Measurements from ENCODE around the gene PUS3. TPM values are rescaled to one million over a fixed set of nuclear protein-coding genes. Genes with fewer than 3 reads are reported as not detected.
A peak's percentile ranks its signal among the peaks of the same experiment; 100 is the strongest.

Gene PUS3
- polyA plus RNA-seq, 3 donors = 2.0 to 5.3 (median 3.1) TPM

GRCh38 chr11:125941619-125942611, 38.9 kb upstream of the PUS3 start:
- no peak overlapping the region for H3K4me3 ChIP-seq (replicated peaks in 1 of 3; ENCODE audit: low read depth in 2 of 3, low read length in 3 of 3)
- intact Hi-C loops (cut with micrococcal nuclease) = no loop called here
- Mint-ChIP-seq H3K4me3 (no peak overlapping the region), H3K27me3 (ENCODE audit: low read depth in 3 of 3) (peaks cover 0 to 7% (median 2%) of the 10 kb centered on the region in 3 donors), H3K4me1 (peaks cover 4% of the 10 kb centered on the region), H3K36me3 (no peaks in the 10 kb centered on the region), H3K27ac (no peak overlapping the region), H3K9me3 (peaks cover 0 to 7% (median 0%) of the 10 kb centered on the region in 7 donors)
- peak; percentile 20 for TF ChIP-seq CTCF (IDR thresholded peaks at IDR 0.05)
- no peaks in the 10 kb centered on the region for H3K27me3 ChIP-seq (ENCODE audit: control insufficient read depth in 2 of 2, insufficient read depth in 2 of 2, low read length in 2 of 2)
- 33% methylated on average over 20 of the region's 20 CpGs for WGBS (ENCODE audit: insufficient coverage)
- no peak overlapping the region for H3K4me2 ChIP-seq (replicated peaks; ENCODE audit: extremely low read depth, low read length, poor library complexity, severe bottlenecking)
- no peak overlapping the region for H3K27ac ChIP-seq (ENCODE audit: low read depth in 1 of 2, low read length in 2 of 2)
- no peaks in the 10 kb centered on the region for H3K9me3 ChIP-seq (replicated peaks in 1 of 2; ENCODE audit: control insufficient read depth in 1 of 2, insufficient read depth in 1 of 2, low read length in 2 of 2)
- no peaks in the 10 kb centered on the region for H3K4me1 ChIP-seq (ENCODE audit: control insufficient read depth in 1 of 2, insufficient read depth in 2 of 2, low read length in 2 of 2)
- H3K79me2 ChIP-seq (ENCODE audit: insufficient read depth, low read length) = no peaks in the 10 kb centered on the region
- H2AFZ ChIP-seq (ENCODE audit: insufficient read depth, low read depth, low read length, poor library complexity, severe bottlenecking) = no peak overlapping the region
- no peaks in the 10 kb centered on the region for H3K36me3 ChIP-seq (replicated peaks in 1 of 2; ENCODE audit: control insufficient read depth in 1 of 2, insufficient read depth in 2 of 2, low read length in 2 of 2)
- H4K20me1 ChIP-seq (ENCODE audit: insufficient read depth, low read length) = no peaks in the 10 kb centered on the region
- no peak overlapping the region for H3K9ac ChIP-seq (ENCODE audit: insufficient read depth, low read length, poor library complexity, severe bottlenecking)
- DNase-seq = no peak

GRCh38 chr11:125941267-125941618, 38.2 kb upstream of the PUS3 start:
- H3K27ac Mint-ChIP-seq = no peak overlapping the region
- H3K9ac ChIP-seq (ENCODE audit: insufficient read depth, low read length, poor library complexity, severe bottlenecking) = no peak overlapping the region
- DNase-seq = no peak
- no peaks in the 10 kb centered on the region for H3K9me3 ChIP-seq (replicated peaks in 1 of 2; ENCODE audit: control insufficient read depth in 1 of 2, insufficient read depth in 1 of 2, low read length in 2 of 2)
- no peak overlapping the region for H2AFZ ChIP-seq (ENCODE audit: insufficient read depth, low read depth, low read length, poor library complexity, severe bottlenecking)
- peaks cover 0 to 7% (median 0%) of the 10 kb centered on the region in 7 donors for H3K9me3 Mint-ChIP-seq
- H3K36me3 Mint-ChIP-seq = no peaks in the 10 kb centered on the region
- H3K4me3 ChIP-seq (replicated peaks in 1 of 3; ENCODE audit: low read depth in 2 of 3, low read length in 3 of 3) = no peak overlapping the region
- H3K79me2 ChIP-seq (ENCODE audit: insufficient read depth, low read length) = no peaks in the 10 kb centered on the region
- 62% methylated on average over 3 of the region's 4 CpGs for WGBS (ENCODE audit: insufficient coverage)
- H3K4me1 Mint-ChIP-seq = peaks cover 4% of the 10 kb centered on the region
- H3K27me3 ChIP-seq (ENCODE audit: control insufficient read depth in 2 of 2, insufficient read depth in 2 of 2, low read length in 2 of 2) = no peaks in the 10 kb centered on the region
- intact Hi-C loops (cut with micrococcal nuclease) = no loop called here
- H3K4me3 Mint-ChIP-seq = no peak overlapping the region
- no peaks in the 10 kb centered on the region for H3K4me1 ChIP-seq (ENCODE audit: control insufficient read depth in 1 of 2, insufficient read depth in 2 of 2, low read length in 2 of 2)
- no peaks in the 10 kb centered on the region for H4K20me1 ChIP-seq (ENCODE audit: insufficient read depth, low read length)
- H3K4me2 ChIP-seq (replicated peaks; ENCODE audit: extremely low read depth, low read length, poor library complexity, severe bottlenecking) = no peak overlapping the region
- no peaks in the 10 kb centered on the region for H3K36me3 ChIP-seq (replicated peaks in 1 of 2; ENCODE audit: control insufficient read depth in 1 of 2, insufficient read depth in 2 of 2, low read length in 2 of 2)
- no peak for TF ChIP-seq CTCF (IDR thresholded peaks at IDR 0.05)
- H3K27me3 Mint-ChIP-seq (ENCODE audit: low read depth in 3 of 3) = peaks cover 0 to 8% (median 2%) of the 10 kb centered on the region in 3 donors
- no peak overlapping the region for H3K27ac ChIP-seq (ENCODE audit: low read depth in 1 of 2, low read length in 2 of 2)

All from CD14-positive monocyte (primary cell).